Hepatocyte (in vitro differentiated cells): ENCODE measurements around the gene GALNT17. TPM values are rescaled to one million over a fixed set of nuclear protein-coding genes. Genes with fewer than 3 reads are reported as not detected.

Source experiments
- DNase-seq: peaks from one replicate; pipeline ENCODE4 v3.0.0-alpha.2; 2016; ENCODE audit warnings: low spot score
- H2AFZ ChIP-seq: fragments of 200-600 bp; sonication (generic); 2 replicates; pipeline ENCODE4 v1.6.0; 2016; ENCODE audit warnings: antibody characterized with exemption, mild to moderate bottlenecking
- H3K27ac ChIP-seq: fragments of 200-600 bp; sonication (generic); 2 replicates; pipeline ENCODE4 v1.5.1; 2016; ENCODE audit warnings: mild to moderate bottlenecking
- H3K27me3 ChIP-seq: fragments of 200-600 bp; sonication (generic); 2 replicates; pipeline ENCODE4 v1.6.1; 2016
- H3K36me3 ChIP-seq: fragments of 200-600 bp; sonication (generic); replicated peaks from 2 replicates; pipeline ENCODE4 v1.5.1; 2016; ENCODE audit warnings: low read depth; ENCODE audit not compliant: insufficient read depth
- H3K4me1 ChIP-seq: fragments of 200-600 bp; sonication (generic); 2 replicates; pipeline ENCODE4 v1.5.1; 2016; ENCODE audit warnings: mild to moderate bottlenecking, moderate library complexity; ENCODE audit not compliant: insufficient read depth
- H3K4me2 ChIP-seq: fragments of 200-600 bp; sonication (generic); 2 replicates; pipeline ENCODE4 v1.6.0; 2016
- H3K4me3 ChIP-seq: fragments of 200-600 bp; sonication (generic); 2 replicates; pipeline ENCODE4 v1.5.1; 2016; ENCODE audit warnings: mild to moderate bottlenecking
- H3K79me2 ChIP-seq: fragments of 200-600 bp; sonication (generic); 2 replicates; pipeline ENCODE4 v1.6.0; 2017; ENCODE audit warnings: mild to moderate bottlenecking
- H3K9me2 ChIP-seq: fragments of 200-600 bp; sonication (generic); replicated peaks from 2 replicates; pipeline ENCODE4 v1.6.0; 2017; ENCODE audit warnings: mild to moderate bottlenecking; ENCODE audit not compliant: insufficient read depth
- H3K9me3 ChIP-seq: fragments of 200-600 bp; sonication (generic); 2 replicates; pipeline ENCODE4 v1.5.1; 2016; ENCODE audit warnings: low read depth, mild to moderate bottlenecking
- H4K20me1 ChIP-seq: fragments of 200-600 bp; sonication (generic); 2 replicates; pipeline ENCODE4 v1.6.0; 2016; ENCODE audit warnings: mild to moderate bottlenecking; ENCODE audit not compliant: insufficient read depth, poor library complexity, severe bottlenecking
- EZH2 ChIP-seq: fragments of 200-600 bp; sonication (generic); IDR thresholded peaks from 2 replicates; pipeline ENCODE4 v1.6.1; 2016; ENCODE audit warnings: antibody characterized with exemption, mild to moderate bottlenecking, borderline replicate concordance
- EZH2phosphoT487 ChIP-seq: fragments of 200-600 bp; sonication (generic); IDR thresholded peaks from one replicate; pipeline ENCODE4 v1.6.1; 2018; ENCODE audit warnings: antibody characterized with exemption, mild to moderate bottlenecking, low read depth, moderate library complexity; ENCODE audit not compliant: unreplicated experiment, severe bottlenecking
- whole genome bisulfite sequencing: methylation state at CpG from one replicate; pipeline ENCODE4 v1.1.6; 2016; ENCODE audit warnings: low lambda C conversion rate; ENCODE audit errors: missing lambda C conversion rate; 5-methylcytosine and 5-hydroxymethylcytosine counted together
- polyA plus RNA-seq: library from polyadenylated mRNA; unstranded; fragments of >200 nt; fragmentation: Nextera tagmentation; extraction: Ambion mirVana; gene quantifications from 2 replicates; pipeline ENCODE4 v1.2.1, GENCODE V29; 2016
- total RNA-seq: library from RNA; depleted of rRNA; stranded (reverse); fragments of >200 nt; gene quantifications from 2 replicates; pipeline ENCODE4 v1.2.3, GENCODE V29; 2014
- TF ChIP-seq, protein P1 (sequence below): fragments of 200-600 bp; sonication (generic); IDR thresholded peaks from 2 replicates; pipeline ENCODE4 v1.5.1; 2016; ENCODE audit warnings: antibody characterized with exemption, mild to moderate bottlenecking; ENCODE audit not compliant: poor library complexity

Gene GALNT17
- total and polyA plus RNA-seq, 2 experiments from 2014 or later = 4.3 to 8.1 TPM

DNA sequence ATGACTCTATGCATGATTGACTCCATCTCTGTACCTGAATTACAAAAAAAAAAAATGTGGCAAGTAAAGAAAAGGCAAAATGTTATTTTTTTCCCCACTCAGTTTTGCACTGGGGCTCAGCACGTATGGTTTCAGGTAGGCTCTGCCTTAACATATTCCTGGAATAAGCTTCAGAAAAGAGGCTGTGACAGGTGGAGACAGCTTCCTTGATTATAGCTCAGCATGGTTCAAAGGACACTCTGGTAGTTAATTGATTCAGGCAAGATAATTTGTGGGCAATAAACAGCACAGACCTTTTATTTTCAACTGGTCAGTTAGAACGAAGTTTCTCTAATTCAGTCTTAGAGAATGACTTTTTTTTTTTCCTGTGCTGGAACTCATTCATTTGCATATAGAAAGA is 347.3 kb downstream of the GALNT17 start:
- H3K4me3 ChIP-seq = no peak overlapping the region
- no peak for DNase-seq
- no peaks in the 10 kb centered on the region for H3K79me2 ChIP-seq
- no peak overlapping the region for H2AFZ ChIP-seq
- H3K27ac ChIP-seq = no peak overlapping the region
- H3K27me3 ChIP-seq = no peaks in the 10 kb centered on the region
- TF ChIP-seq EZH2phosphoT487 = no peak
- TF ChIP-seq EZH2 = no peak
- TF ChIP-seq, protein P1, sequence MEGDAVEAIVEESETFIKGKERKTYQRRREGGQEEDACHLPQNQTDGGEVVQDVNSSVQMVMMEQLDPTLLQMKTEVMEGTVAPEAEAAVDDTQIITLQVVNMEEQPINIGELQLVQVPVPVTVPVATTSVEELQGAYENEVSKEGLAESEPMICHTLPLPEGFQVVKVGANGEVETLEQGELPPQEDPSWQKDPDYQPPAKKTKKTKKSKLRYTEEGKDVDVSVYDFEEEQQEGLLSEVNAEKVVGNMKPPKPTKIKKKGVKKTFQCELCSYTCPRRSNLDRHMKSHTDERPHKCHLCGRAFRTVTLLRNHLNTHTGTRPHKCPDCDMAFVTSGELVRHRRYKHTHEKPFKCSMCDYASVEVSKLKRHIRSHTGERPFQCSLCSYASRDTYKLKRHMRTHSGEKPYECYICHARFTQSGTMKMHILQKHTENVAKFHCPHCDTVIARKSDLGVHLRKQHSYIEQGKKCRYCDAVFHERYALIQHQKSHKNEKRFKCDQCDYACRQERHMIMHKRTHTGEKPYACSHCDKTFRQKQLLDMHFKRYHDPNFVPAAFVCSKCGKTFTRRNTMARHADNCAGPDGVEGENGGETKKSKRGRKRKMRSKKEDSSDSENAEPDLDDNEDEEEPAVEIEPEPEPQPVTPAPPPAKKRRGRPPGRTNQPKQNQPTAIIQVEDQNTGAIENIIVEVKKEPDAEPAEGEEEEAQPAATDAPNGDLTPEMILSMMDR = no peak
- no peak overlapping the region for H3K4me2 ChIP-seq
- no peaks in the 10 kb centered on the region for H3K36me3 ChIP-seq
- no peaks in the 10 kb centered on the region for H3K9me3 ChIP-seq
- no peaks in the 10 kb centered on the region for H3K9me2 ChIP-seq
- no peaks in the 10 kb centered on the region for H3K4me1 ChIP-seq
- H4K20me1 ChIP-seq = no peaks in the 10 kb centered on the region
- 35% methylated on average over 2 of the region's 2 CpGs for WGBS

DNA sequence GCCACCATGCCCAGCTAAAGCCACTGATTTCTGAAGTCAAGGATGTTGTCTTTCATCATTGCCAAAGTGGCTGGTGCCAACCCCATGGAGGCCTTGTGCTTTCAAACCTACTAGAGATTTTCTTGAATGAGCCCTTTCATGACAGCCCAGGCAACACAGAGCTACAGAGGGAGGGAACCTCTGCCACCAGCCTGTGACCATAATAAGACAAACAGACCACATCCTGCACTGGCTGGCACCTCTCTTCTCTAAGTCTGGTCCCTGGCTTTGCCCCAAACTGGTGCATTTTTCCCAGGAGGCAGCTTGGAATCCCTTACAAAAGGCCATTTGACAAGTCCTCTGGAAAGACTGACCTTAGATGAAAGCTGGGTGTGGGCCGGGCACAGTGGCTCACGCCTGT is 348.8 kb downstream of the GALNT17 start:
- no peak overlapping the region for H2AFZ ChIP-seq
- no peaks in the 10 kb centered on the region for H3K79me2 ChIP-seq
- no peaks in the 10 kb centered on the region for H3K9me2 ChIP-seq
- TF ChIP-seq, protein P1 = no peak
- TF ChIP-seq EZH2 (no peak), EZH2phosphoT487 (no peak)
- H3K9me3 ChIP-seq = no peaks in the 10 kb centered on the region
- H3K36me3 ChIP-seq = no peaks in the 10 kb centered on the region
- H3K4me2 ChIP-seq = no peak overlapping the region
- WGBS = 96% methylated on average over 2 of the region's 2 CpGs
- H4K20me1 ChIP-seq = no peaks in the 10 kb centered on the region
- H3K4me1 ChIP-seq = no peaks in the 10 kb centered on the region
- no peak for DNase-seq
- H3K4me3 ChIP-seq = no peak overlapping the region
- H3K27ac ChIP-seq = no peak overlapping the region
- H3K27me3 ChIP-seq = no peaks in the 10 kb centered on the region

DNA sequence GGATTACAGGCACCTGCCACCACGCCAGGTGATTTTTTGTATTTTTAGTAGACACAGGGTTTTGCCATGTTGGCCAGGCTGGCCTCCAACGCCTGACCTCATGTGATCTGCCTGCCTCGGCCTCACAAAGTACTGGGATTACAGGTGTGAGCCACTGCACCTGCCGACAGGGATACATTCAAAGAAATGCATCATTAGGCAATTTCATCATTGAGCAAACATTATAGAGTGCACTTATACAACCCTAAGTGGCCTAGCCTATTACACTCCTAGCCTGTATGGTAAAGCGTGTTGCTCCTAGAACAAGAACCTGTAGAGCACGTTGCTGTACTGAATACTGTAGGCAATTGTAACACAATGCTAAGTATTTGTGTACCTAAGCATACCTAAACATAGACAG is 350.3 kb downstream of the GALNT17 start:
- no peaks in the 10 kb centered on the region for H3K9me3 ChIP-seq
- 87% methylated on average over 6 of the region's 6 CpGs for WGBS
- H3K4me1 ChIP-seq = no peaks in the 10 kb centered on the region
- no peaks in the 10 kb centered on the region for H3K9me2 ChIP-seq
- no peak overlapping the region for H3K4me2 ChIP-seq
- H4K20me1 ChIP-seq = no peaks in the 10 kb centered on the region
- H3K27me3 ChIP-seq = no peaks in the 10 kb centered on the region
- no peak for TF ChIP-seq EZH2
- TF ChIP-seq, protein P1 = no peak
- no peak for TF ChIP-seq EZH2phosphoT487
- no peak overlapping the region for H3K27ac ChIP-seq
- no peaks in the 10 kb centered on the region for H3K79me2 ChIP-seq
- H3K36me3 ChIP-seq = no peaks in the 10 kb centered on the region
- H2AFZ ChIP-seq = no peak overlapping the region
- H3K4me3 ChIP-seq = no peak overlapping the region
- no peak for DNase-seq

DNA sequence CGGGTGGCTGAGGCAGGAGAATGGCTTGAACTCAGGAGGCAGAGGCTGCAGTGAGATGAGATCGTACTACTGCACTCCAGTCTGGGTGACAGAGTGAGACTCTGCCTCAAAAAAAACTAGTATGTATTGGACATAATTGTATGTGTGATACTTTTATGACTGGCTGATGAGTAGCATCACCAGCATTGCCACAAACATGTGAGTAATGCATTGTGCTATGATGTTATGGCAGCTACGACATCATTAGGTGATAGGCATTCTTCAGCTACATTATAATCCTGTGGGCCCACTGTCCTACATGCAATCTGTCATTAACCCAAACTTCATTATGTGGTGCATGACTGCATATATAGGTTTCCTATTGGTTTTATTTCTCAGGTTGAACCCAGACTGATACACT is 352.4 kb downstream of the GALNT17 start:
- Histone ChIP-seq H3K27ac (no peak overlapping the region), H3K9me3 (no peaks in the 10 kb centered on the region), H4K20me1 (no peaks in the 10 kb centered on the region), H3K36me3 (no peaks in the 10 kb centered on the region), H3K4me3 (no peak overlapping the region), H3K4me1 (no peaks in the 10 kb centered on the region), H3K27me3 (no peaks in the 10 kb centered on the region), H2AFZ (no peak overlapping the region), H3K9me2 (no peaks in the 10 kb centered on the region), H3K79me2 (no peaks in the 10 kb centered on the region), H3K4me2 (no peak overlapping the region)
- 93% methylated on average over 3 of the region's 3 CpGs for WGBS
- DNase-seq = no peak
- TF ChIP-seq, protein P1 = no peak
- no peak for TF ChIP-seq EZH2
- no peak for TF ChIP-seq EZH2phosphoT487
